Measurements from ENCODE around the gene ZDHHC1. TPM values are rescaled to one million over a fixed set of nuclear protein-coding genes. Genes with fewer than 3 reads are reported as not detected.

The ZDHHC1 gene
- total and polyA plus RNA-seq, 2 of the 13 experiments (the other 11 are each of a cell fraction or from before 2014, with no cell fraction given) = 0.51 to 1.1 TPM

GRCh38 chr16:67415872-67416793 lies at the start of gene ZDHHC1 (continued):
- TF ChIP-seq CEBPZ (IDR thresholded peaks at IDR 0.05; ENCODE audit: low read length) = no peak
- TF ChIP-seq IRX3 (CRISPR knock-in tag; IDR thresholded peaks at IDR 0.05; ENCODE audit: borderline replicate concordance, low read depth) = 0 out of 2 replicates have a peak, but pooled peaks have one; percentile 28
- 0 out of 2 replicates have a peak, but pooled peaks have one; percentile 88 for TF ChIP-seq ZSCAN12 (CRISPR knock-in tag; IDR thresholded peaks at IDR 0.05)
- no peak for TF ChIP-seq ZFP90 (CRISPR knock-in tag; IDR thresholded peaks at IDR 0.05; ENCODE audit: borderline replicate concordance)
- peak; percentile 29; the same call in 1 of the 2 replicates for TF ChIP-seq ARID5B (CRISPR knock-in tag; IDR thresholded peaks at IDR 0.05)
- TF ChIP-seq MIXL1 (CRISPR knock-in tag; IDR thresholded peaks at IDR 0.05) = no peak
- peak; percentile 37; the same call in 1 of the 2 replicates for TF ChIP-seq PPARG (CRISPR knock-in tag; conservative IDR thresholded peaks at IDR 0.05)
- TF ChIP-seq ARNTL (CRISPR knock-in tag; IDR thresholded peaks at IDR 0.05) = no peak
- TF ChIP-seq ZBTB34 (CRISPR knock-in tag; IDR thresholded peaks at IDR 0.05) = no peak
- TF ChIP-seq ZNF629 (CRISPR knock-in tag; conservative IDR thresholded peaks at IDR 0.05) = peak; percentile 60; the same call in 1 of the 2 replicates
- TF ChIP-seq ZNF770 (CRISPR knock-in tag; IDR thresholded peaks at IDR 0.05) = no peak
- TF ChIP-seq HMGA1 (CRISPR knock-in tag; conservative IDR thresholded peaks at IDR 0.05) = no peak
- TF ChIP-seq NR3C1 (CRISPR knock-in tag; IDR thresholded peaks at IDR 0.05) = peak; percentile 53; the same call in 1 of the 2 replicates
- peak; percentile 66; the same call in 1 of the 2 replicates for TF ChIP-seq TBP (CRISPR knock-in tag; IDR thresholded peaks at IDR 0.05)
- TF ChIP-seq ZNF792 (CRISPR knock-in tag; IDR thresholded peaks at IDR 0.05) = no peak

Measured in HepG2 (cell line).